GM18511 (cell line): ENCODE data around the gene GPC6.

Experiments used
- ATAC-seq: cut with Tn5 transposase; IDR thresholded peaks from one replicate; pipeline ENCODE4 v1.9.1; 2021; ENCODE audit warnings: mild to moderate bottlenecking, moderate library complexity; ENCODE audit not compliant: unreplicated experiment

Gene GPC6

DNA sequence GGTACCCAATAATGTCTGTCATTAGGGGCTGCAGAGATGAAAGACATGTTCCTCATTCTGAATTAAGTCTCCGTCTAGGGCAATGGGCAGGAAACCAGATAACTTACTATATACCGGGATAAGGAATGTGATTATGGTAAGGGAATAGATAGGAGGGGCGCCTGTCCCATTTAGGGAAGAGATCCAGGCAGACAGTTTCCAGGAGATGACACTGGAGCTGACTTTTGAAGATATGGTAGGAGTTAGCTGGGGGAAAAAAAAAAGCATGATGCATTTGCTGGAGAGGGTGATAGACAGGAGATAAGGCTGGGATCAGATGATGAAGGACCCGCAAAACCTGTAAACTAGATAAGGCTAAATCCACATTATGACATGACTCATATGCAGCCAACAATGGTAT lies 912.2 kb downstream of the GPC6 start:
- no peak for ATAC-seq

DNA sequence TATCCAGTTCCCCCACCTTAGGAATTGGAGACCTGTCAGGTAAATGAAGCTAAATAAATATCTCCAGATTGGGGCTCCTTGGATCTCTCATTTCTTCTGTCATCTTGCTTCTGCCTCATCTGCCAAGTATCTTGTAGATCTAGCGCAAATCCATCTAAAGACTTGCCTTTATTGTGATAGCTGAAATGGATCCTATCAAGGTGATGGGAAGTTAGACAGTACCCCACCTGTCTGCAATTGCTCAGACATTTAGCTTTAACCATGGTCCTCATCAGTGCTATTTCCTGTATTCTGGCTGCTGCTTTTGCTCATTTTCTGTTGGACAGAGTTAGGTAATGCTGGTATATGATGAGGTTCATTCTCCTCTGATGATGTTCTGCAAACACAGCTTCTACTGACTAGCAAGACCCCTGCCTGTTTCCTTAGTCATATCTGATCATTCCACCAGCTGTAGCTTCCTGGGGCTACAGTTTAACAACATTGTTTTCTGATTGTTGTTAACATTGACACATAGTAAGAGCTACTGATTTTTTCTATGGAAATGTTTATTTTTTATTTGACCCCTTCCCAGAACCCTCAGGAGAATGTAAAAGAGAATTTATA lies 912.9 kb downstream of the GPC6 start:
- ATAC-seq: no peak

DNA sequence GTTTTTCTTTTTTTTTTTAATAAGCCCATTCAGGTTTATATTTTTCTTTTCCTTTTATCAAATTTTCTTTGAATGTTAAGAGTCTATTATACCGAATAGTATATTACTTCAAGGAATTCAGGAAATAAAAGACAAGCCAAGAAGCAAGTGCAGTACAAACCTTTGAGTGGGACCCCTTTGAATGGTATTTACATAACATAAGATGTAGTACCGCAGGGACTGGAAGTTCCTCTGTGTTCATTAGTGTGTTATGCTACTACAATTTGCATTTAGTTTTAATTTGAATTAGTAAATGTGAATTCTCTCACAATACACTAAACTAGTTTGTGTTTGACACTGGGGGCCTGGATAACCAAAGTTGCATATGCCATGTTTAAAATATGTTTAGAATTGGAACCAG lies 913.4 kb downstream of the GPC6 start:
- ATAC-seq: no peak

- ATAC-seq: no peak
Observed at GRCh38 chr13:94140511-94140910, 913.9 kb downstream of the GPC6 start.

GRCh38 chr13:94143624-94144350 lies 917.2 kb downstream of the GPC6 start:
- ATAC-seq: no peak

- no peak for ATAC-seq
Observed at GRCh38 chr13:94145966-94146365, 919.4 kb downstream of the GPC6 start.

DNA sequence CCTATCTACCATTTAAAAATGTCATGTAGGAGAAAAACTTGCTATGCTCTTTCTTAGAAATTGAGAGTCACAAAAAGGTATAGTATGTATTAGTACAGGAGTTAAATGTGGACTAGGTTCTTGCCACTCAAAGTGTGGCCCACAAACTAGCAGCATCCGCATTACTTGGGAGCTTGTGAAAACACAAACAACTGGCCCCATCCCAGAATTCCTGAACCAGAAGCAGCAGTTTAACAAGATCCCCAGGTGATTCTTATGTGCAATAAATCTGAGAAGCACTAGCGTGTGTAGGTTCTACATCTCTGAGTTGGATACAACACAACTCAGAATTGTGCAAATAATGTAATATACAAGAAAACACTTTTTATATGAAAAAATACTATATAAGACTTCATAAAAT lies 927.0 kb downstream of the GPC6 start:
- ATAC-seq: no peak

DNA sequence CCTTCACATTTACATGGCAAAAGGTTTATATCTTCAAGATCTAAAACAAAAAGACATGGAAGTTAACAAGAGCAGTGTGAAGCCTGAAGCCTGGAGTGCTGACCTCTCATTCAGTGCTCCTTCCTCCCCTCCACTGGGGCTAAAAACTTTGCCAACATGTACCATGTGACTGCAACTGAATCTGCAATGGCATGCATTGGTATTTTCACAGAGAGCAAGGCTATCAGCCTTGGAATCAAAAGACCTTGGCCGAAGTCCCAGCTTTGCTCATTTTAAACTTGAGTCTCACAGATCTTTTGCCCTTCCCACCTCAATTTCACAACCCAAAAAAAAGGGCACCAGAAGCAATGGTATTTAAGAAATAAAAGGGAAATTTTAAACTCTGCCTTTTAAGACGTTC lies 927.8 kb downstream of the GPC6 start:
- ATAC-seq: no peak

DNA sequence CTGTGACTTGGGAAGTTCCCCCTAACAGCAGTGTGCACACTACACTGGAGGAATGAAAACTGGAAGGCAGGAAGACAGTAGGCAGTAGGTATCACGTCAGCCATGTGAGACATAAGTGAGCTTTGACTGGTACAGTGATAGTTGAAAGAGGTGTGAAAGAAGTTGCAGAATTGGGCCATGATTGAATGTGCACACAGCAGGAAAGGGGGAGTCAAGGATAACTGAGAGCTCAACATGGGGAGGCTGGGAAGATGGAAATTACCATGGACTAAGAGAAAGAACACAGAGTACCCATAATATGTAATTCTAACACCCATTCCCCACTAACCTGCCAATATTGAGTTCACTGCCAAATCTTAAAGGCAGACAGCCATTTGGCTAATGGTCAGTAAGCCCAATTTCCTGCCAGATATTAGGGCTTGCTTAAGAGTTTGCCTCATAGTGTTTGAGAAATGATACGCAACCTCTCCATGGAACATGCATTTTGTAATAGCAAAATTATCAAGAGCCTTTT lies 931.2 kb downstream of the GPC6 start:
- no peak for ATAC-seq

- no peak for ATAC-seq
Observed at GRCh38 chr13:94160875-94161274, 934.3 kb downstream of the GPC6 start.

GRCh38 chr13:94162289-94162688 lies 935.7 kb downstream of the GPC6 start:
- ATAC-seq: no peak

- ATAC-seq: no peak
Observed at GRCh38 chr13:94163535-94163934, 936.9 kb downstream of the GPC6 start.

GRCh38 chr13:94168783-94169453 lies 942.3 kb downstream of the GPC6 start:
- no peak for ATAC-seq

- no peak for ATAC-seq
Observed at GRCh38 chr13:94169454-94170144, 943.0 kb downstream of the GPC6 start.

- no peak for ATAC-seq
Observed at GRCh38 chr13:94170145-94170571, 943.6 kb downstream of the GPC6 start.

DNA sequence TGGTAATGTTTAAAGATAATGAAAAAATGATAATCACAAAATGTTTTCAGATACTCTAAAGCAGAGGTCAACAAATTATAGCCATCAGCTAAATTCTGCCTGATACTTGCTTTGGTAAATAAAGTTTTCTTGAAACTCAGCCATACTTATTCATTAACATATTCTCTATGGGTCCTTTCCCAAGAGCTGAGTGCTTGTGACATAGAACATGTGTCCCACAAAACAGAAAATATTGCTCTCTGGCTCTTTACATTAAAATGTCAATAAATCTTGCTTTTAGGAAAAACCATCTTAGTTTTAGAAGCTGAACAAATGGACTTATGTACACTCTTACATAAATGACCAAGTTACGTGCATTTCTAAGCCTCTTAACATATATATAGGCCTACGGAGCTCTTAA lies 945.8 kb downstream of the GPC6 start:
- no peak for ATAC-seq

DNA sequence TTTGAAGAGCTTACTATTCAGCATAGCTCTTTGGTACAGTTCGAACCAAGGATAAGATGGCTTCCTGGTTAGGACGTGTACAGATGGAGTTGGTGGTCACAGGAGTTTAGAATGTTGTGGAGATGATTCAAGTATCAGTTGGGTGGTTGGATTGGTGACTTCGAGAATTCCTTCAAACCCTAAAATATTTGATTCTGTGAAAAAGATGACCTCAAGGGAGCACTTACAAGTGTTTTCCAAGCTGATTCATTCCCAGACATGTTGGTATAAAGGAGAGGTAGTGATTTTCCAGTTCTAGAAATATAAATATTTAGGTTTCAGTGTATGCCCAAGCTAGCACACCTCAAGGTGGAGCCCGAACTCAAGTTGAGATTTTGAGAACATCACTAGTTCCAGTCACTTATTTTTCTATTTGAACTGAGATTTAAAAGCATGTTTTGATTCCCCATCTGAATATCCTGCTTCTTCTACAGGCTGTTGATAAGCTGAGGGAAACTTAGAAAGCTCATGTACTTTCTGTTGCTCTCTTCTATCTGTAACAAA lies 946.8 kb downstream of the GPC6 start:
- ATAC-seq: no peak

GRCh38 chr13:94174009-94174408 lies 947.4 kb downstream of the GPC6 start:
- ATAC-seq: no peak

GRCh38 chr13:94175076-94175475 lies 948.5 kb downstream of the GPC6 start:
- no peak for ATAC-seq

DNA sequence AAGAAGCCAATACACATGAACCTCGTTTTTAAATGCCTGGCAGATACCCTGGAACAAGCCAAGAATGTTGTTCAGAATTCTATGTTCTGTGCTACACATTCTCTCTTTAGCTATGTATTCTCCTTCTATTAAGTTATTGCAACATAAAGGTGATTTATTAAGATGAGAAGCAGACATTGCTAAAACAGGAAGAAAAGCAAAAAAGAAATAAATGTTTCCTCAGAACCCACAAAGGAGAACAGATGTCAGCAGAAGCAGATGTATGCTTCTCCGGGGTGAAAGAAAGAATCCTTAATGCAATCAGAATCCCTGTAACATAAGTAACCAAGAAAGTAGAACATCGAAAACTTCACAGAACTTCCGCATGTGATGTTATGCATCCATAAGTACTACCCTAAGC lies 950.0 kb downstream of the GPC6 start:
- ATAC-seq: no peak

- ATAC-seq: no peak
Observed at GRCh38 chr13:94177041-94177440, 950.4 kb downstream of the GPC6 start.
